ENCODE results near the gene MVB12A. TPM values are rescaled to one million over a fixed set of nuclear protein-coding genes. Genes with fewer than 3 reads are reported as not detected.

Gene MVB12A
- total and polyA plus RNA-seq, 2 experiments from 2014 or later: 36.6 to 60.3 TPM

GRCh38 chr19:17458970-17459369 is 39.1 kb downstream of the MVB12A start:
- Histone ChIP-seq H3K79me2 (replicated peaks; ENCODE audit: insufficient read depth) (no peaks in the 10 kb centered on the region), H3K36me3 (ENCODE audit: insufficient read depth) (no peaks in the 10 kb centered on the region), H3K27me3 (ENCODE audit: insufficient read depth) (peaks cover 38% of the 10 kb centered on the region), H3K27ac (ENCODE audit: low read depth) (no peak overlapping the region), H3K4me2 (no peak overlapping the region), H4K20me1 (replicated peaks; ENCODE audit: insufficient read depth) (no peaks in the 10 kb centered on the region), H2AFZ (no peak overlapping the region), H3K4me1 (ENCODE audit: insufficient read depth) (peaks cover 7% of the 10 kb centered on the region), H3K9me2 (ENCODE audit: insufficient read depth) (no peaks in the 10 kb centered on the region), H3K4me3 (no peak overlapping the region), H3F3A (replicated peaks; ENCODE audit: low read depth) (no peaks in the 10 kb centered on the region)
- DNase-seq (ENCODE audit: low spot score) (no peak), ATAC-seq (no peak)
- Mint-ChIP-seq H3K4me1 (peaks cover 7% of the 10 kb centered on the region), H3K4me3 (no peak overlapping the region), H3K27ac (no peak overlapping the region), H3K36me3 (ENCODE audit: low read depth) (no peaks in the 10 kb centered on the region), H3K9me3 (no peaks in the 10 kb centered on the region), H3K27me3 (ENCODE audit: insufficient read depth, low read depth, poor library complexity) (peaks cover 24% of the 10 kb centered on the region)
- no peak for TF ChIP-seq CREB1 (CRISPR knock-in tag; IDR thresholded peaks at IDR 0.05; ENCODE audit: low read depth)
- TF ChIP-seq EZH2phosphoT487 (IDR thresholded peaks at IDR 0.05; ENCODE audit: unreplicated experiment): no peak
- TF ChIP-seq EZH2 (IDR thresholded peaks at IDR 0.05; ENCODE audit: low read depth, unreplicated experiment): no peak
- TF ChIP-seq CTCF (conservative IDR thresholded peaks at IDR 0.05; ENCODE audit: low read depth in 2 of 2): no peak
- TF ChIP-seq JUNB (IDR thresholded peaks at IDR 0.05; ENCODE audit: unreplicated experiment): no peak
- TF ChIP-seq, protein P1, sequence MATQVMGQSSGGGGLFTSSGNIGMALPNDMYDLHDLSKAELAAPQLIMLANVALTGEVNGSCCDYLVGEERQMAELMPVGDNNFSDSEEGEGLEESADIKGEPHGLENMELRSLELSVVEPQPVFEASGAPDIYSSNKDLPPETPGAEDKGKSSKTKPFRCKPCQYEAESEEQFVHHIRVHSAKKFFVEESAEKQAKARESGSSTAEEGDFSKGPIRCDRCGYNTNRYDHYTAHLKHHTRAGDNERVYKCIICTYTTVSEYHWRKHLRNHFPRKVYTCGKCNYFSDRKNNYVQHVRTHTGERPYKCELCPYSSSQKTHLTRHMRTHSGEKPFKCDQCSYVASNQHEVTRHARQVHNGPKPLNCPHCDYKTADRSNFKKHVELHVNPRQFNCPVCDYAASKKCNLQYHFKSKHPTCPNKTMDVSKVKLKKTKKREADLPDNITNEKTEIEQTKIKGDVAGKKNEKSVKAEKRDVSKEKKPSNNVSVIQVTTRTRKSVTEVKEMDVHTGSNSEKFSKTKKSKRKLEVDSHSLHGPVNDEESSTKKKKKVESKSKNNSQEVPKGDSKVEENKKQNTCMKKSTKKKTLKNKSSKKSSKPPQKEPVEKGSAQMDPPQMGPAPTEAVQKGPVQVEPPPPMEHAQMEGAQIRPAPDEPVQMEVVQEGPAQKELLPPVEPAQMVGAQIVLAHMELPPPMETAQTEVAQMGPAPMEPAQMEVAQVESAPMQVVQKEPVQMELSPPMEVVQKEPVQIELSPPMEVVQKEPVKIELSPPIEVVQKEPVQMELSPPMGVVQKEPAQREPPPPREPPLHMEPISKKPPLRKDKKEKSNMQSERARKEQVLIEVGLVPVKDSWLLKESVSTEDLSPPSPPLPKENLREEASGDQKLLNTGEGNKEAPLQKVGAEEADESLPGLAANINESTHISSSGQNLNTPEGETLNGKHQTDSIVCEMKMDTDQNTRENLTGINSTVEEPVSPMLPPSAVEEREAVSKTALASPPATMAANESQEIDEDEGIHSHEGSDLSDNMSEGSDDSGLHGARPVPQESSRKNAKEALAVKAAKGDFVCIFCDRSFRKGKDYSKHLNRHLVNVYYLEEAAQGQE (IDR thresholded peaks at IDR 0.05; ENCODE audit: unreplicated experiment): no peak
- no peak for TF ChIP-seq ZNF462 (CRISPR knock-in tag; IDR thresholded peaks at IDR 0.05)
- TF ChIP-seq NANOG (IDR thresholded peaks at IDR 0.05; ENCODE audit: borderline replicate concordance): no peak
- TF ChIP-seq ZNF114 (CRISPR knock-in tag; IDR thresholded peaks at IDR 0.05): no peak
- TF ChIP-seq, protein P2, sequence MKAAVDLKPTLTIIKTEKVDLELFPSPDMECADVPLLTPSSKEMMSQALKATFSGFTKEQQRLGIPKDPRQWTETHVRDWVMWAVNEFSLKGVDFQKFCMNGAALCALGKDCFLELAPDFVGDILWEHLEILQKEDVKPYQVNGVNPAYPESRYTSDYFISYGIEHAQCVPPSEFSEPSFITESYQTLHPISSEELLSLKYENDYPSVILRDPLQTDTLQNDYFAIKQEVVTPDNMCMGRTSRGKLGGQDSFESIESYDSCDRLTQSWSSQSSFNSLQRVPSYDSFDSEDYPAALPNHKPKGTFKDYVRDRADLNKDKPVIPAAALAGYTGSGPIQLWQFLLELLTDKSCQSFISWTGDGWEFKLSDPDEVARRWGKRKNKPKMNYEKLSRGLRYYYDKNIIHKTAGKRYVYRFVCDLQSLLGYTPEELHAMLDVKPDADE (IDR thresholded peaks at IDR 0.05): no peak
- no peak for TF ChIP-seq STAT1 (IDR thresholded peaks at IDR 0.05; ENCODE audit: unreplicated experiment)
- TF ChIP-seq POLR2AphosphoS5 (IDR thresholded peaks at IDR 0.05; ENCODE audit: low read depth): no peak
- TF ChIP-seq ZNF331 (CRISPR knock-in tag; IDR thresholded peaks at IDR 0.05; ENCODE audit: low read depth): no peak
